IMR-90 (cell line): ENCODE results near the gene TMEM221. TPM values are rescaled to one million over a fixed set of nuclear protein-coding genes. Genes with fewer than 3 reads are reported as not detected.
A peak's percentile ranks its signal among the peaks of the same experiment; 100 is the strongest.

Experiments
- ATAC-seq: fragments of 200-7000 bp; cut with Tn5 transposase; 2 replicates; pipeline ENCODE4 v1.9.1; 2020; ENCODE audit warnings: low read depth, mild to moderate bottlenecking, moderate library complexity
- BruUV-seq: library from RNA; stranded (reverse); fragments of 400-500 nt; replicated peaks from 2 replicates; lab custom pipeline; 2021; lab: Mats Ljungman, UMichigan
- CTCF ChIA-PET: fragments of 300-600 bp; formaldehyde crosslinking; extraction: SDS; loops from one replicate; lab custom pipeline; 2021; ENCODE audit warnings: antibody characterized with exemption; lab: Yijun Ruan, JAX
- POLR2A ChIA-PET: fragments of 300-600 bp; sonication (Branson Sonifier 250); formaldehyde crosslinking; loops from one replicate; lab custom pipeline; 2022; ENCODE audit warnings: antibody characterized with exemption; ENCODE audit not compliant: unreplicated experiment; lab: Charles Lee
- DNase-seq: peaks from one replicate; pipeline ENCODE4 v3.0.0; 2013
- H2AFZ ChIP-seq: replicated peaks from 2 replicates; pipeline ENCODE3; 2013; ENCODE audit warnings: low read length, mild to moderate bottlenecking; ENCODE audit not compliant: poor library complexity
- H2AK5ac ChIP-seq: 2 replicates; pipeline ENCODE4 v1.6.1; 2013; ENCODE audit warnings: low read depth, low read length, inconsistent platforms
- H2AK9ac ChIP-seq: replicated peaks from 2 replicates; pipeline ENCODE3; 2013; ENCODE audit warnings: mild to moderate bottlenecking, low read depth, low read length, moderate library complexity; ENCODE audit not compliant: poor library complexity
- H2BK120ac ChIP-seq: 2 replicates; pipeline ENCODE4 v1.6.1; 2013; ENCODE audit warnings: low read depth, low read length, inconsistent platforms
- H2BK15ac ChIP-seq: 3 replicates; pipeline ENCODE4 v1.6.1; 2013; ENCODE audit warnings: low read depth, low read length, inconsistent platforms
- H2BK20ac ChIP-seq: 2 replicates; pipeline ENCODE4 v1.6.1; 2013; ENCODE audit warnings: low read depth, mild to moderate bottlenecking, inconsistent platforms, low read length, moderate library complexity
- H2BK5ac ChIP-seq: 2 replicates; pipeline ENCODE4 v1.6.1; 2013; ENCODE audit warnings: mild to moderate bottlenecking, low read depth, low read length, inconsistent platforms; ENCODE audit not compliant: poor library complexity, severe bottlenecking
- H3K14ac ChIP-seq: replicated peaks from 2 replicates; pipeline ENCODE4 v1.6.1; 2013; ENCODE audit warnings: low read depth, low read length, inconsistent platforms
- H3K18ac ChIP-seq: 2 replicates; pipeline ENCODE4 v1.6.1; 2013; ENCODE audit warnings: low read depth, low read length, control low read depth
- H3K23ac ChIP-seq: 2 replicates; pipeline ENCODE4 v1.6.1; 2013; ENCODE audit warnings: low read depth, low read length, inconsistent platforms
- H3K27ac ChIP-seq: 2 replicates; pipeline ENCODE4 v1.5.1; 2013; ENCODE audit warnings: mild to moderate bottlenecking, control low read depth, low read length; ENCODE audit not compliant: insufficient read depth
- H3K27me3 ChIP-seq: 2 replicates; pipeline ENCODE4 v1.6.1; 2013; ENCODE audit warnings: low read length; ENCODE audit not compliant: control insufficient read depth, insufficient read depth
- H3K36me3 ChIP-seq: 2 replicates; pipeline ENCODE4 v1.6.1; 2013; ENCODE audit warnings: low read length, mixed read lengths; ENCODE audit not compliant: control insufficient read depth, insufficient read depth
- H3K4ac ChIP-seq: 2 replicates; pipeline ENCODE4 v1.6.1; 2013; ENCODE audit warnings: low read depth, low read length, inconsistent platforms
- H3K4me1 ChIP-seq: 2 replicates; pipeline ENCODE4 v1.6.1; 2013; ENCODE audit warnings: low read length, mixed read lengths; ENCODE audit not compliant: control insufficient read depth, insufficient read depth
- H3K4me2 ChIP-seq: 2 replicates; pipeline ENCODE4 v1.6.1; 2013; ENCODE audit warnings: low read depth, mild to moderate bottlenecking, control low read depth, low read length, moderate library complexity
- H3K4me3 ChIP-seq: 2 replicates; pipeline ENCODE4 v1.5.1; 2013; ENCODE audit warnings: low read depth, mild to moderate bottlenecking, control low read depth, low read length, moderate library complexity; ENCODE audit not compliant: insufficient read depth
- H3K56ac ChIP-seq: 2 replicates; pipeline ENCODE4 v1.6.1; 2013; ENCODE audit warnings: low read length, inconsistent platforms; ENCODE audit not compliant: insufficient read depth; ENCODE audit errors: extremely low read depth
- H3K79me1 ChIP-seq, 2 experiments: 2 replicates each; pipeline ENCODE4 v1.6.1; 2013; ENCODE audit warnings: low read length in 2 of 2, inconsistent platforms in 1 of 2, low read depth in 1 of 2
- H3K9ac ChIP-seq: 2 replicates; pipeline ENCODE4 v1.6.1; 2013; ENCODE audit warnings: low read depth, low read length, control low read depth
- H3K9me1 ChIP-seq: 2 replicates; pipeline ENCODE4 v1.6.1; 2013; ENCODE audit warnings: low read length, inconsistent platforms; ENCODE audit not compliant: insufficient read depth
- H3K9me3 ChIP-seq: 2 replicates; pipeline ENCODE4 v1.6.1; 2013; ENCODE audit warnings: low read length; ENCODE audit not compliant: control insufficient read depth, insufficient read depth
- H4K20me1 ChIP-seq: 2 replicates; pipeline ENCODE4 v1.6.1; 2013; ENCODE audit warnings: low read length, inconsistent platforms; ENCODE audit not compliant: insufficient read depth
- H4K5ac ChIP-seq: 2 replicates; pipeline ENCODE4 v1.6.1; 2013; ENCODE audit warnings: mild to moderate bottlenecking, low read depth, low read length, control low read depth
- H4K8ac ChIP-seq, 2 experiments: 2 replicates each; pipeline ENCODE4 v1.6.1; 2013; ENCODE audit warnings: low read depth in 2 of 2, low read length in 2 of 2, control low read depth in 1 of 2, inconsistent platforms in 1 of 2
- H4K91ac ChIP-seq: 2 replicates; pipeline ENCODE4 v1.6.1; 2013; ENCODE audit warnings: low read depth, low read length, inconsistent platforms; ENCODE audit not compliant: insufficient read depth
- BHLHE40 ChIP-seq: fragments of 150-350 bp; IDR thresholded peaks from 2 replicates; pipeline ENCODE4 v1.6.1; 2016; ENCODE audit warnings: mild to moderate bottlenecking, low read depth, low read length
- CEBPB ChIP-seq: IDR thresholded peaks from 2 replicates; pipeline ENCODE4 v1.6.1; 2012; ENCODE audit warnings: low read depth, low read length, improper control_type of control experiment
- CHD1 ChIP-seq: IDR thresholded peaks from 2 replicates; pipeline ENCODE4 v1.6.1; 2012; ENCODE audit warnings: low read depth, low read length, improper control_type of control experiment
- MAFK ChIP-seq: IDR thresholded peaks from 2 replicates; pipeline ENCODE4 v1.6.1; 2012; ENCODE audit warnings: low read depth, low read length, improper control_type of control experiment
- MAZ ChIP-seq: IDR thresholded peaks from 2 replicates; pipeline ENCODE4 v1.6.1; 2012; ENCODE audit warnings: low read depth, mild to moderate bottlenecking, low read length, improper control_type of control experiment, moderate library complexity, borderline replicate concordance
- MXI1 ChIP-seq: IDR thresholded peaks from 2 replicates; pipeline ENCODE4 v1.6.1; 2012; ENCODE audit warnings: low read depth, mild to moderate bottlenecking, low read length, moderate library complexity, borderline replicate concordance
- NFE2L2 ChIP-seq: fragments of 150-350 bp; IDR thresholded peaks from 2 replicates; pipeline ENCODE4 v1.6.1; 2016; ENCODE audit warnings: low read depth, mild to moderate bottlenecking, low read length
- POLR2A ChIP-seq: IDR thresholded peaks from 2 replicates; pipeline ENCODE4 v1.6.1; 2012; ENCODE audit warnings: mild to moderate bottlenecking, low read depth, low read length
- RCOR1 ChIP-seq: IDR thresholded peaks from 2 replicates; pipeline ENCODE4 v1.6.1; 2012; ENCODE audit warnings: mild to moderate bottlenecking, low read length, improper control_type of control experiment; ENCODE audit not compliant: insufficient replicate concordance
- RFX5 ChIP-seq: IDR thresholded peaks from 2 replicates; pipeline ENCODE4 v1.8.0; 2012; ENCODE audit warnings: low read depth, mild to moderate bottlenecking, low read length, moderate library complexity
- SMC3 ChIP-seq: fragments of 150-350 bp; IDR thresholded peaks from 2 replicates; pipeline ENCODE4 v1.6.1; 2016; ENCODE audit warnings: low read depth, mild to moderate bottlenecking, antibody characterized with exemption, low read length, moderate library complexity
- WGBS, 2 experiments: methylation state at CpG; one replicate each; pipeline versions ENCODE4 v1.1.5 to v1.1.7; 2013; ENCODE audit warnings: missing lambda C conversion rate in 2 of 2; ENCODE audit not compliant: insufficient read length in 1 of 2; ENCODE audit errors: extremely low coverage in 2 of 2; 5-methylcytosine and 5-hydroxymethylcytosine counted together
- dilution Hi-C: fragments of 300-500 bp; cut with HindIII; formaldehyde crosslinking; loops from one replicate; pipeline ENCODE4 v1.14.3; 2018; ENCODE audit warnings: low sequenced_read_pairs; ENCODE audit not compliant: unreplicated experiment
- in situ Hi-C: fragments of 300-500 bp; cut with MboI; formaldehyde crosslinking; loops from 3 replicates; pipeline ENCODE4 v1.14.3; 2019; ENCODE audit warnings: low sequenced_read_pairs, inconsistent platforms, mixed read lengths
- intact Hi-C: fragments of 100-400 bp; cut with micrococcal nuclease; formaldehyde crosslinking; loops from 2 replicates; pipeline ENCODE4 v1.10.0; 2022
- polyA plus RNA-seq, 3 experiments: library from polyadenylated mRNA; depleted of rRNA; stranded (reverse); fragments of >200 nt; gene quantifications; 2 replicates each; pipeline ENCODE4 v1.2.3, GENCODE V29; 2012; ENCODE audit warnings: low replicate concordance in 1 of 3
- total RNA-seq: library from RNA; depleted of rRNA; stranded (reverse); fragments of >200 nt; gene quantifications from 2 replicates; pipeline ENCODE4 v1.2.3, GENCODE V29; 2012
- TF ChIP-seq, protein P1 (sequence below): fragments of 150-350 bp; IDR thresholded peaks from 2 replicates; pipeline ENCODE4 v1.6.1; 2016; ENCODE audit warnings: low read depth, mild to moderate bottlenecking, low read length, moderate library complexity, borderline replicate concordance
- TF ChIP-seq, protein P2 (sequence below): fragments of 150-350 bp; IDR thresholded peaks from 2 replicates; pipeline ENCODE4 v1.6.1; 2017; ENCODE audit warnings: mild to moderate bottlenecking, antibody characterized with exemption, low read length, low read depth

TMEM221 gene
- total and polyA plus RNA-seq, 2 of the 4 experiments (the other 2 are of a cell fraction), result 0.12 TPM; not detected in 1

GRCh38 chr19:17488593-17489391 is 40.3 kb upstream of the TMEM221 start (continued):
- TF ChIP-seq BHLHE40, result no peak

- Histone ChIP-seq H2BK20ac (no peak overlapping the region), H4K91ac (no peak overlapping the region), H3K27me3 (no peaks in the 10 kb centered on the region), H2BK15ac (no peak overlapping the region), H3K79me1 (peaks cover 9 to 22% of the 10 kb centered on the region in 2 experiments; a peak in 3 of 4 replicates), H4K8ac (no peak overlapping the region), H3K9me1 (peaks cover 4% of the 10 kb centered on the region; the same call in 1 of the 2 replicates), H3K23ac (no peak overlapping the region), H3K4me2 (no peak overlapping the region), H2BK5ac (no peak overlapping the region), H2AK9ac (peak overlapping the region; percentile 28), H3K36me3 (peaks cover 12% of the 10 kb centered on the region), H3K18ac (no peak overlapping the region), H3K56ac (no peak overlapping the region), H2BK120ac (no peak overlapping the region), H3K9ac (no peak overlapping the region), H4K20me1 (peaks cover 27% of the 10 kb centered on the region), H3K27ac (no peak overlapping the region), H3K4me1 (no peaks in the 10 kb centered on the region; the same call in 1 of the 2 replicates), H2AFZ (no peak overlapping the region), H4K5ac (no peak overlapping the region), H3K4ac (no peak overlapping the region), H3K9me3 (no peaks in the 10 kb centered on the region), H3K4me3 (no peak overlapping the region), H2AK5ac (no peak overlapping the region), H3K14ac (no peak overlapping the region)
- CTCF ChIA-PET, result interaction anchor here (0.7 kb wide), 1 partner anchor 9 kb away, joined by 3 read pairs; no protein-coding TSS in a partner anchor
- in situ Hi-C loops (no loop called here), dilution Hi-C loops (no loop called here), intact Hi-C loops (no loop called here)
- DNase-seq (no peak), ATAC-seq (no peak)
- no TSS peak for BruUV-seq
- WGBS, 2 experiments, result 65% methylated on average over 5 of the region's 18 CpGs; no CpG with 5 or more reads in 1 of the 2 experiments
- POLR2A ChIA-PET, result no interaction called here
- no peak for TF ChIP-seq MAZ
- TF ChIP-seq BHLHE40, result no peak
- TF ChIP-seq MXI1, result no peak
- no peak for TF ChIP-seq CEBPB
- no peak for TF ChIP-seq POLR2A
- no peak for TF ChIP-seq CHD1
- TF ChIP-seq SMC3, result no peak
- no peak for TF ChIP-seq RFX5
- TF ChIP-seq, protein P1, sequence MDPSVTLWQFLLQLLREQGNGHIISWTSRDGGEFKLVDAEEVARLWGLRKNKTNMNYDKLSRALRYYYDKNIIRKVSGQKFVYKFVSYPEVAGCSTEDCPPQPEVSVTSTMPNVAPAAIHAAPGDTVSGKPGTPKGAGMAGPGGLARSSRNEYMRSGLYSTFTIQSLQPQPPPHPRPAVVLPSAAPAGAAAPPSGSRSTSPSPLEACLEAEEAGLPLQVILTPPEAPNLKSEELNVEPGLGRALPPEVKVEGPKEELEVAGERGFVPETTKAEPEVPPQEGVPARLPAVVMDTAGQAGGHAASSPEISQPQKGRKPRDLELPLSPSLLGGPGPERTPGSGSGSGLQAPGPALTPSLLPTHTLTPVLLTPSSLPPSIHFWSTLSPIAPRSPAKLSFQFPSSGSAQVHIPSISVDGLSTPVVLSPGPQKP, result no peak
- TF ChIP-seq NFE2L2, result no peak
- TF ChIP-seq RCOR1, result no peak
- TF ChIP-seq, protein P2, sequence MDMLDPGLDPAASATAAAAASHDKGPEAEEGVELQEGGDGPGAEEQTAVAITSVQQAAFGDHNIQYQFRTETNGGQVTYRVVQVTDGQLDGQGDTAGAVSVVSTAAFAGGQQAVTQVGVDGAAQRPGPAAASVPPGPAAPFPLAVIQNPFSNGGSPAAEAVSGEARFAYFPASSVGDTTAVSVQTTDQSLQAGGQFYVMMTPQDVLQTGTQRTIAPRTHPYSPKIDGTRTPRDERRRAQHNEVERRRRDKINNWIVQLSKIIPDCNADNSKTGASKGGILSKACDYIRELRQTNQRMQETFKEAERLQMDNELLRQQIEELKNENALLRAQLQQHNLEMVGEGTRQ, result no peak
- TF ChIP-seq MAFK, result no peak
Observed at GRCh38 chr19:17487284-17488121, 39.0 kb upstream of the TMEM221 start.
